RWPE1 (cell line): ENCODE measurements around the gene PAPSS2.
"Not testable (repeated sequence)": the region's sequence is repeated elsewhere in the genome, so short reads cannot be mapped to it uniquely, and the experiment has no call there.

Source experiments
- CTCF ChIA-PET: fragments of 350-600 bp; sonication (Branson Sonifier 250); formaldehyde crosslinking; extraction: SDS; loops from one replicate; lab custom pipeline; 2021; lab: Yijun Ruan, JAX
- POLR2A ChIA-PET: fragments of 400-600 bp; formaldehyde crosslinking; extraction: SDS; loops from one replicate; lab custom pipeline; 2020; ENCODE audit warnings: antibody characterized with exemption; ENCODE audit not compliant: low non-redundant PET; lab: Yijun Ruan, JAX
- DNase-seq: peaks from one replicate; pipeline ENCODE4 v3.0.0; 2012; ENCODE audit warnings: low spot score
- H3K27ac ChIP-seq: fragments of 450-650 bp; 2 replicates; pipeline ENCODE4 v1.5.1; 2017
- CTCF ChIP-seq: fragments of 450-650 bp; conservative IDR thresholded peaks from 2 replicates; pipeline ENCODE4 v1.5.1; 2017; ENCODE audit warnings: low read depth, mild to moderate bottlenecking

The PAPSS2 gene

GRCh38 chr10:87729940-87730339, 70.3 kb downstream of the PAPSS2 start:
- no peak for TF ChIP-seq CTCF
- H3K27ac ChIP-seq: no peak overlapping the region
- no peak for DNase-seq
- POLR2A ChIA-PET: no interaction called here
- CTCF ChIA-PET: interaction anchor here (1.0 kb wide), 1 partner anchor 11 kb away, joined by 3 read pairs; no protein-coding TSS in a partner anchor

- CTCF ChIA-PET: interaction anchor here (0.7 to 2.7 kb wide), 4 partner anchors 15 to 200 kb away, joined by 3 to 13 read pairs (median 4); no protein-coding TSS in a partner anchor
- POLR2A ChIA-PET: no interaction called here
- no peak for DNase-seq
- TF ChIP-seq CTCF: no peak
- no peak overlapping the region for H3K27ac ChIP-seq
Measured at GRCh38 chr10:87733081-87733480, 73.4 kb downstream of the PAPSS2 start.

GRCh38 chr10:87734987-87735827, 75.5 kb downstream of the PAPSS2 start:
- ChIA-PET CTCF (interaction anchor here (0.6 to 2.7 kb wide), 11 partner anchors 10 to 822 kb away, joined by 3 to 13 read pairs (median 4); no protein-coding TSS in a partner anchor), POLR2A (no interaction called here)
- peak; percentile 61 for DNase-seq
- H3K27ac ChIP-seq: no peak overlapping the region
- TF ChIP-seq CTCF: peak; percentile 81

- DNase-seq, POLR2A ChIA-PET, H3K27ac ChIP-seq: not testable (repeated sequence)
- CTCF ChIA-PET: interaction anchor here (1.0 kb wide), 1 partner anchor 81 kb away, joined by 3 read pairs; no protein-coding TSS in a partner anchor
Measured at GRCh38 chr10:87738253-87738652, 78.6 kb downstream of the PAPSS2 start.

GRCh38 chr10:87739703-87740102, 80.0 kb downstream of the PAPSS2 start:
- no peak for TF ChIP-seq CTCF
- ChIA-PET POLR2A (no interaction called here), CTCF (interaction anchor here (0.6 kb wide), 1 partner anchor 115 kb away, joined by 3 read pairs; no protein-coding TSS in a partner anchor)
- H3K27ac ChIP-seq: no peak overlapping the region
- no peak for DNase-seq

- TF ChIP-seq CTCF: no peak
- CTCF ChIA-PET: interaction anchor here (0.6 kb wide), 2 partner anchors 116 to 997 kb away, joined by 3 to 5 read pairs; no protein-coding TSS in a partner anchor
- POLR2A ChIA-PET: no interaction called here
- H3K27ac ChIP-seq: no peak overlapping the region
- DNase-seq: peak; percentile 78
Measured at GRCh38 chr10:87740254-87740655, 80.6 kb downstream of the PAPSS2 start.

GRCh38 chr10:87742992-87743610, 83.4 kb downstream of the PAPSS2 start:
- CTCF ChIA-PET, DNase-seq, H3K27ac ChIP-seq, POLR2A ChIA-PET: not testable (repeated sequence)
